ENCODE results near the gene LHFPL3.

GRCh38 chr7:104541897-104542296 is 213.5 kb downstream of the LHFPL3 start:
- TF ChIP-seq, protein P1, sequence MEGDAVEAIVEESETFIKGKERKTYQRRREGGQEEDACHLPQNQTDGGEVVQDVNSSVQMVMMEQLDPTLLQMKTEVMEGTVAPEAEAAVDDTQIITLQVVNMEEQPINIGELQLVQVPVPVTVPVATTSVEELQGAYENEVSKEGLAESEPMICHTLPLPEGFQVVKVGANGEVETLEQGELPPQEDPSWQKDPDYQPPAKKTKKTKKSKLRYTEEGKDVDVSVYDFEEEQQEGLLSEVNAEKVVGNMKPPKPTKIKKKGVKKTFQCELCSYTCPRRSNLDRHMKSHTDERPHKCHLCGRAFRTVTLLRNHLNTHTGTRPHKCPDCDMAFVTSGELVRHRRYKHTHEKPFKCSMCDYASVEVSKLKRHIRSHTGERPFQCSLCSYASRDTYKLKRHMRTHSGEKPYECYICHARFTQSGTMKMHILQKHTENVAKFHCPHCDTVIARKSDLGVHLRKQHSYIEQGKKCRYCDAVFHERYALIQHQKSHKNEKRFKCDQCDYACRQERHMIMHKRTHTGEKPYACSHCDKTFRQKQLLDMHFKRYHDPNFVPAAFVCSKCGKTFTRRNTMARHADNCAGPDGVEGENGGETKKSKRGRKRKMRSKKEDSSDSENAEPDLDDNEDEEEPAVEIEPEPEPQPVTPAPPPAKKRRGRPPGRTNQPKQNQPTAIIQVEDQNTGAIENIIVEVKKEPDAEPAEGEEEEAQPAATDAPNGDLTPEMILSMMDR (IDR thresholded peaks at IDR 0.05; ENCODE audit: low read length) = no peak
- TF ChIP-seq EZH2 (IDR thresholded peaks at IDR 0.05; ENCODE audit: borderline replicate concordance, low read length) = no peak

Measured in OCI-LY1 (cell line).